Measurements from ENCODE around the gene EMD. TPM values are rescaled to one million over a fixed set of nuclear protein-coding genes. Genes with fewer than 3 reads are reported as not detected.

EMD gene
- total RNA-seq, 3 donors from 2014 or later: 107 to 113 (median 111) TPM

- peak overlapping the region; percentile 75 for H3K4me3 Mint-ChIP-seq
- peaks cover 28% of the 10 kb centered on the region for H3K4me1 Mint-ChIP-seq (ENCODE audit: low read depth)
- DNase-seq (no peak), ATAC-seq (no peak)
- H3K36me3 Mint-ChIP-seq (ENCODE audit: insufficient read depth): peaks cover 5% of the 10 kb centered on the region
- H3K9me3 Mint-ChIP-seq: no peaks in the 10 kb centered on the region
- H3K27me3 Mint-ChIP-seq (ENCODE audit: low read depth): no peaks in the 10 kb centered on the region
Measured at GRCh38 chrX:154372612-154373022, 6.5 kb upstream of the EMD start.

GRCh38 chrX:154373340-154374306, 5.5 kb upstream of the EMD start:
- peaks cover 2% of the 10 kb centered on the region for H3K36me3 Mint-ChIP-seq (ENCODE audit: insufficient read depth)
- peak overlapping the region; percentile 68 for H3K4me3 Mint-ChIP-seq
- DNase-seq (no peak), ATAC-seq (no peak)
- H3K27me3 Mint-ChIP-seq (ENCODE audit: low read depth): no peaks in the 10 kb centered on the region
- peaks cover 23% of the 10 kb centered on the region for H3K4me1 Mint-ChIP-seq (ENCODE audit: low read depth)
- H3K9me3 Mint-ChIP-seq: no peaks in the 10 kb centered on the region

GRCh38 chrX:154374313-154375155, 4.6 kb upstream of the EMD start, which contains the start of gene FLNA:
Gene FLNA (minus strand): TSS chrX:154374634. CDS start chrX:154371245, 3,389 bp downstream.
- no peak for DNase-seq
- ATAC-seq: no peak
- Mint-ChIP-seq H3K4me1 (ENCODE audit: low read depth) (peaks cover 23% of the 10 kb centered on the region), H3K27me3 (ENCODE audit: low read depth) (no peaks in the 10 kb centered on the region), H3K36me3 (ENCODE audit: insufficient read depth) (peaks cover 2% of the 10 kb centered on the region), H3K9me3 (no peaks in the 10 kb centered on the region), H3K4me3 (peak within 1 kb of the TSS; percentile 68)

- H3K4me1 Mint-ChIP-seq (ENCODE audit: low read depth): peaks cover 23% of the 10 kb centered on the region
- ATAC-seq (no peak), DNase-seq (no peak)
- H3K9me3 Mint-ChIP-seq: no peaks in the 10 kb centered on the region
- no peaks in the 10 kb centered on the region for H3K27me3 Mint-ChIP-seq (ENCODE audit: low read depth)
- peaks cover 2% of the 10 kb centered on the region for H3K36me3 Mint-ChIP-seq (ENCODE audit: insufficient read depth)
- no peak overlapping the region for H3K4me3 Mint-ChIP-seq
Measured at GRCh38 chrX:154375156-154375504, 4.0 kb upstream of the EMD start.

GRCh38 chrX:154376774-154377173, 2.3 kb upstream of the EMD start:
- Mint-ChIP-seq H3K36me3 (ENCODE audit: insufficient read depth) (peaks cover 2% of the 10 kb centered on the region), H3K27me3 (ENCODE audit: low read depth) (no peaks in the 10 kb centered on the region), H3K4me3 (no peak overlapping the region), H3K9me3 (no peaks in the 10 kb centered on the region), H3K4me1 (ENCODE audit: low read depth) (peaks cover 25% of the 10 kb centered on the region)
- DNase-seq (no peak), ATAC-seq (no peak)

- Mint-ChIP-seq H3K36me3 (ENCODE audit: insufficient read depth) (peaks cover 2% of the 10 kb centered on the region), H3K4me3 (peak overlapping the region; percentile 63), H3K9me3 (no peaks in the 10 kb centered on the region), H3K27me3 (ENCODE audit: low read depth) (no peaks in the 10 kb centered on the region), H3K4me1 (ENCODE audit: low read depth) (peaks cover 16% of the 10 kb centered on the region)
- no peak for DNase-seq
- ATAC-seq: peak; percentile 1
Measured at GRCh38 chrX:154378059-154378798, 866 bp upstream of the EMD start.

GRCh38 chrX:154379569-154379951, 465 bp downstream of the EMD start:
- H3K27me3 Mint-ChIP-seq (ENCODE audit: low read depth): no peaks in the 10 kb centered on the region
- ATAC-seq: no peak
- peaks cover 2% of the 10 kb centered on the region for H3K36me3 Mint-ChIP-seq (ENCODE audit: insufficient read depth)
- H3K4me1 Mint-ChIP-seq (ENCODE audit: low read depth): peaks cover 13% of the 10 kb centered on the region
- no peaks in the 10 kb centered on the region for H3K9me3 Mint-ChIP-seq
- peak overlapping the region; percentile 90 for H3K4me3 Mint-ChIP-seq
- no peak for DNase-seq

GRCh38 chrX:154380153-154380552, 1.1 kb downstream of the EMD start:
- DNase-seq: no peak
- no peaks in the 10 kb centered on the region for H3K9me3 Mint-ChIP-seq
- peaks cover 9% of the 10 kb centered on the region for H3K4me1 Mint-ChIP-seq (ENCODE audit: low read depth)
- H3K36me3 Mint-ChIP-seq (ENCODE audit: insufficient read depth): peaks cover 2% of the 10 kb centered on the region
- ATAC-seq: no peak
- peak overlapping the region; percentile 90 for H3K4me3 Mint-ChIP-seq
- no peaks in the 10 kb centered on the region for H3K27me3 Mint-ChIP-seq (ENCODE audit: low read depth)

- peaks cover 8% of the 10 kb centered on the region for H3K4me1 Mint-ChIP-seq (ENCODE audit: low read depth)
- no peaks in the 10 kb centered on the region for H3K9me3 Mint-ChIP-seq
- H3K36me3 Mint-ChIP-seq (ENCODE audit: insufficient read depth): peaks cover 2% of the 10 kb centered on the region
- DNase-seq: no peak
- no peaks in the 10 kb centered on the region for H3K27me3 Mint-ChIP-seq (ENCODE audit: low read depth)
- H3K4me3 Mint-ChIP-seq: peak overlapping the region; percentile 90
- no peak for ATAC-seq
Measured at GRCh38 chrX:154380787-154381186, 1.7 kb downstream of the EMD start.

- no peak overlapping the region for H3K4me3 Mint-ChIP-seq
- H3K36me3 Mint-ChIP-seq (ENCODE audit: insufficient read depth): peaks cover 2% of the 10 kb centered on the region
- DNase-seq (no peak), ATAC-seq (no peak)
- no peaks in the 10 kb centered on the region for H3K27me3 Mint-ChIP-seq (ENCODE audit: low read depth)
- H3K9me3 Mint-ChIP-seq: no peaks in the 10 kb centered on the region
- H3K4me1 Mint-ChIP-seq (ENCODE audit: low read depth): peaks cover 8% of the 10 kb centered on the region
Measured at GRCh38 chrX:154381271-154381670, 2.2 kb downstream of the EMD start.

GRCh38 chrX:154382483-154383069, 3.5 kb downstream of the EMD start:
- H3K36me3 Mint-ChIP-seq (ENCODE audit: insufficient read depth): peaks cover 2% of the 10 kb centered on the region
- no peak for DNase-seq
- ATAC-seq: no peak
- no peaks in the 10 kb centered on the region for H3K27me3 Mint-ChIP-seq (ENCODE audit: low read depth)
- H3K4me3 Mint-ChIP-seq: no peak overlapping the region
- peaks cover 4% of the 10 kb centered on the region for H3K4me1 Mint-ChIP-seq (ENCODE audit: low read depth)
- H3K9me3 Mint-ChIP-seq: no peaks in the 10 kb centered on the region

- Mint-ChIP-seq H3K36me3 (ENCODE audit: insufficient read depth) (peaks cover 2% of the 10 kb centered on the region), H3K27me3 (ENCODE audit: low read depth) (no peaks in the 10 kb centered on the region), H3K4me1 (ENCODE audit: low read depth) (peaks cover 2% of the 10 kb centered on the region), H3K9me3 (no peaks in the 10 kb centered on the region), H3K4me3 (no peak overlapping the region)
- ATAC-seq: no peak
- no peak for DNase-seq
Measured at GRCh38 chrX:154383359-154384283, 4.5 kb downstream of the EMD start.

GRCh38 chrX:154384284-154384892, 5.3 kb downstream of the EMD start:
- peaks cover 2% of the 10 kb centered on the region for H3K36me3 Mint-ChIP-seq (ENCODE audit: insufficient read depth)
- no peaks in the 10 kb centered on the region for H3K9me3 Mint-ChIP-seq
- DNase-seq: no peak
- H3K27me3 Mint-ChIP-seq (ENCODE audit: low read depth): no peaks in the 10 kb centered on the region
- H3K4me1 Mint-ChIP-seq (ENCODE audit: low read depth): peaks cover 2% of the 10 kb centered on the region
- ATAC-seq: no peak
- H3K4me3 Mint-ChIP-seq: no peak overlapping the region

Data from activated T-cell treated with anti-CD3 and anti-CD28 coated beads, Interleukin-2, amount 50 U/mL, for 4 hours (primary cell).